ENCODE measurements around the gene PEX1. TPM values are rescaled to one million over a fixed set of nuclear protein-coding genes. Genes with fewer than 3 reads are reported as not detected.

Gene PEX1
- total and polyA plus RNA-seq, 2 of the 4 experiments (the other 2 are of a cell fraction): 8.1 to 12.7 TPM

GRCh38 chr7:92513167-92513902 lies 15.0 kb downstream of the PEX1 start:
- intact Hi-C loops (cut with micrococcal nuclease): no loop called here
- no peak overlapping the region for H3K27ac ChIP-seq (ENCODE audit: insufficient read depth, low read length)

More at GRCh38 chr7:92513167-92513902, 15.0 kb downstream of the PEX1 start:
- Histone ChIP-seq H2AK9ac (replicated peaks; ENCODE audit: low read depth, low read length, poor library complexity) (no peak overlapping the region), H3K23ac (ENCODE audit: low read depth, low read length) (no peak overlapping the region), H3K9me3 (ENCODE audit: control insufficient read depth, insufficient read depth, low read length) (no peaks in the 10 kb centered on the region), H3K36me3 (ENCODE audit: control insufficient read depth, insufficient read depth, low read length) (peaks cover 4% of the 10 kb centered on the region; the same call in 1 of the 2 replicates), H3K4ac (ENCODE audit: low read depth, low read length) (no peak overlapping the region), H4K8ac (ENCODE audit: low read depth in 2 of 2, low read length in 2 of 2) (no peak overlapping the region), H4K91ac (ENCODE audit: insufficient read depth, low read depth, low read length) (no peak overlapping the region), H2BK5ac (ENCODE audit: low read depth, low read length, poor library complexity, severe bottlenecking) (no peak overlapping the region), H2BK120ac (ENCODE audit: low read depth, low read length) (no peak overlapping the region), H3K9me1 (ENCODE audit: insufficient read depth, low read length) (no peaks in the 10 kb centered on the region), H3K18ac (ENCODE audit: low read depth, low read length) (no peak overlapping the region), H3K79me1 (ENCODE audit: low read depth in 1 of 2, low read length in 2 of 2) (no peaks in the 10 kb centered on the region), H3K4me2 (ENCODE audit: low read depth, low read length) (no peak overlapping the region), H3K27me3 (ENCODE audit: control insufficient read depth, insufficient read depth, low read length) (no peaks in the 10 kb centered on the region), H2BK20ac (ENCODE audit: low read depth, low read length) (no peak overlapping the region), H2AK5ac (ENCODE audit: low read depth, low read length) (no peak overlapping the region), H3K56ac (ENCODE audit: extremely low read depth, insufficient read depth, low read length) (no peak overlapping the region), H2AFZ (replicated peaks; ENCODE audit: low read length, poor library complexity) (no peak overlapping the region), H3K4me3 (ENCODE audit: insufficient read depth, low read depth, low read length) (no peak overlapping the region), H4K5ac (ENCODE audit: low read depth, low read length) (no peak overlapping the region), H3K9ac (ENCODE audit: low read depth, low read length) (no peak overlapping the region), H2BK15ac (ENCODE audit: low read depth, low read length) (no peak overlapping the region), H4K20me1 (ENCODE audit: insufficient read depth, low read length) (no peaks in the 10 kb centered on the region), H3K14ac (replicated peaks; ENCODE audit: low read depth, low read length) (no peak overlapping the region), H3K4me1 (ENCODE audit: control insufficient read depth, insufficient read depth, low read length) (no peaks in the 10 kb centered on the region)
- BruUV-seq (replicated peaks): no TSS peak
- no peak for DNase-seq
- TF ChIP-seq NFE2L2 (IDR thresholded peaks at IDR 0.05; ENCODE audit: low read depth, low read length) (no peak), MAFK (IDR thresholded peaks at IDR 0.05; ENCODE audit: low read depth, low read length) (no peak), POLR2A (IDR thresholded peaks at IDR 0.05; ENCODE audit: low read depth, low read length) (no peak), MAZ (IDR thresholded peaks at IDR 0.05; ENCODE audit: borderline replicate concordance, low read depth, low read length) (no peak), MXI1 (IDR thresholded peaks at IDR 0.05; ENCODE audit: borderline replicate concordance, low read depth, low read length) (no peak), CEBPB (IDR thresholded peaks at IDR 0.05; ENCODE audit: low read depth, low read length) (no peak), SMC3 (IDR thresholded peaks at IDR 0.05; ENCODE audit: low read depth, low read length) (no peak), FOS (IDR thresholded peaks at IDR 0.05; ENCODE audit: low read depth, low read length) (no peak), RCOR1 (IDR thresholded peaks at IDR 0.05; ENCODE audit: insufficient replicate concordance, low read length) (no peak), RFX5 (IDR thresholded peaks at IDR 0.05; ENCODE audit: low read depth, low read length) (no peak), ELK1 (IDR thresholded peaks at IDR 0.05; ENCODE audit: borderline replicate concordance, low read depth, low read length) (no peak), USF2 (IDR thresholded peaks at IDR 0.05; ENCODE audit: low read depth, low read length) (no peak), CHD1 (IDR thresholded peaks at IDR 0.05; ENCODE audit: low read depth, low read length) (no peak), RAD21 (IDR thresholded peaks at IDR 0.05; ENCODE audit: low read length) (no peak), BHLHE40 (IDR thresholded peaks at IDR 0.05; ENCODE audit: low read depth, low read length) (no peak), CTCF (conservative IDR thresholded peaks at IDR 0.05; ENCODE audit: low read depth, low read length) (no peak)
- in situ Hi-C loops (cut with MboI; ENCODE audit: low sequenced_read_pairs): no loop called here
- WGBS, 2 experiments (ENCODE audit: extremely low coverage in 2 of 2, insufficient read length in 1 of 2): no CpG with 5 or more reads among the region's 3 CpGs
- ChIA-PET CTCF (interaction anchor here (0.8 kb wide), 1 partner anchor 109 kb away, joined by 3 read pairs; no protein-coding TSS in a partner anchor), POLR2A (ENCODE audit: unreplicated experiment) (no interaction called here)
- dilution Hi-C loops (cut with HindIII; ENCODE audit: low sequenced_read_pairs, unreplicated experiment): no loop called here
- ATAC-seq (ENCODE audit: low read depth): no peak

All from IMR-90 (cell line).